GM21390 (cell line): ENCODE measurements around the gene RBM18.

Source experiments
- ATAC-seq: cut with Tn5 transposase; IDR thresholded peaks from one replicate; pipeline ENCODE4 v1.9.1; 2021; ENCODE audit not compliant: unreplicated experiment

The RBM18 gene

DNA sequence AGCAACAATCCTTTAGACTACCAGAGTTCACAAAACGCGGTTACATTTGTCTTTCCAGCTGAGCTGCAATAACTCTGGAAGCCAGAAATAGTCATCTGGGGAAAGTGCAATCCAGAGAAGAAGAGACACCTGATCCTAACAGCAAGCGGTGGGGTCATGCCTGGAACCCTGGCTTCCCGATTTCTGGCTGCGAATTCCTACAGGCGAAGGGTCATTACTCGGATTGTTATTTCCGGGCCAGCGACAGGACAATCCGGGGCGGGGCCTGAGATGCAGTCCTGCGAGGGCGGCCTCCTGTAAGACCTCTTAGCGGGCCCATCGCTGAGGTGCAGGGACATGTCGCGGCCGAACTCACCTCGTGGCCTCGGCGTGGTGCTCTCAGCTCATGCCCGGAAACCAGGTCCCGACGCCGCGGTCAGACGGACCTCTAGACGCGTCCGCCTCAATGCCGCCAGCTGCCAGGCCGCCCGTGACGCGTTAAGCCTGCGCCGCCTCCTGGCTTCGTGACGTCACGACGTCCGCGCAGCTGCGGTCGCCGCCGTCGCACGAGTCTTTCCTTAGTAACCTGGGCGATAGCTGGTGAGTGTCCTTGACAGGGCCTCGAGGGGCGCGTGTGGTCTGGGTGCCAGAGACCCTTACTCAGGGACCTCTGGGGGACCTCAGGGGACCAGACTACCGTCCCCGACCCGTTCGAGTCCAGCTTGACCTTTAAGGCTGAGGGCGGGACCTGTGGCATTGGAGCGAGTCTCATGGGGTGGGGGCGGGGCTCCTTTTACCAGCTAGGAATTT, at the start of gene RBM18, which contains the start of gene MRRF:
Gene RBM18, minus strand, starts transcription at position 481 of the 789 bp plus-strand sequence. CDS start 3,348 bp downstream, outside the sequence.
Gene MRRF, plus strand, starts transcription at position 523 of the 789 bp plus-strand sequence. CDS start 6,010 bp downstream, outside the sequence.
- ATAC-seq: peak; percentile 84

- ATAC-seq: no peak
These were observed 49.5 kb upstream of the RBM18 start for GRCh38 chr9:122314165-122314564.

DNA sequence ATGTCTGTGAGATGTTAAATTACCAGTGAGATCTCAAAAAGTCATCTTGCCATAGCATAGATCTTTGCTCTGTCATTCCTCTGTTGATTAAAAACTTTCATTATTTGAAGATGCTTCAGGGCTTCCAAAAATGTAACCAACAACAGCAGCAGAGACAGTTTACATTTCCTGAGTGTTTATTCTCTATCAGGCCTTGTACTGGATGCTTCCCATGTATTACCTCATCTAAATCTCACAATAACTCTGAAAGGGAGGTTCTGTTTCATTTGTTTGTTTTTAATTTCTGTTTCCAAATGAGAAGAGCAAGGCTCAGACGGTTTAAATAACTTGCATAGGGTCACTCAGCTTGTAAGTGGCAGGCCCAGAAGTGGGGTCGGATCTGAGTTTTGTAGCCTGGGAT, 45.2 kb upstream of the RBM18 start:
- no peak for ATAC-seq

DNA sequence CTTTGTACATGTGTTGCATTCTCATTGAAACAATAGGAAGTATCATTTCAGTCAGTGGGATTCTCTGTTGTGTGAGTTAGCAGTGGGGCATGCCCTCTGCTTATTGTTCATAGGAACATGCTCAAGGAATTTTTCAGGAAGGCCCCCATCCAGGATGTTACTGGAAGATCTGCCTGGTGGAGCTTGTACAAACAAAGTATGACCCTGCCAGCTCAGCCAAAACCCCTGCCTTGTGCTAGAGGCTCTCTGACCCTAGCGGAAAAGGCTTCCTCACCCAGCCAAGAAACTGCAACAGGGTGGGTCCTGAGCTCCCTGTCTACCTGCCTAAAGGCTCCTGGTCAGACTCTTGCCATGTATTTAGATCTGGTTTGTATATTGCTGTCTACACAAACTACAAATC, 43.3 kb upstream of the RBM18 start:
- no peak for ATAC-seq

GRCh38 chr9:122307061-122307460, 42.4 kb upstream of the RBM18 start:
- no peak for ATAC-seq

GRCh38 chr9:122302237-122303093, 37.8 kb upstream of the RBM18 start:
- no peak for ATAC-seq

GRCh38 chr9:122297512-122297911, 32.9 kb upstream of the RBM18 start:
- ATAC-seq: no peak

DNA sequence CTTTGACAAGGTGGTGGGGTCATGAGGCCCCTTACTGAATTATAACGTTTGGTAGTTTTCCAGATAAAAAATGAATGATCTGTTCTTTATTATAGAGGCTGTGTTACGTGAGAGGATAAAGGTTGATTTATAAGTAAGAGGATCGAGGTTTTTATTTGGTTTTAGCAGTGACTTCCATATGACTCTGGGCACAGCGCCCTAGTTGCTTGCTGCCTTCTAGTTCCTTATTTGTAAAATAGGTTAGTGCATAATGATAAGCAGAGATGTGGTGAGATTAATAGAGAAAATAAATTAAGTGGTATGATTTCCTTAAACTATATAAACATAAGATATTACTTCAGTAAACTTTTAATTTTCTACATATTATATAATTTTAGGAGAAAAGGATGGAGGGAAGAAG, 29.9 kb upstream of the RBM18 start:
- ATAC-seq: no peak

GRCh38 chr9:122291458-122291857, 26.8 kb upstream of the RBM18 start:
- ATAC-seq: no peak

- ATAC-seq: no peak
These were observed 22.6 kb upstream of the RBM18 start for GRCh38 chr9:122287214-122287720.

DNA sequence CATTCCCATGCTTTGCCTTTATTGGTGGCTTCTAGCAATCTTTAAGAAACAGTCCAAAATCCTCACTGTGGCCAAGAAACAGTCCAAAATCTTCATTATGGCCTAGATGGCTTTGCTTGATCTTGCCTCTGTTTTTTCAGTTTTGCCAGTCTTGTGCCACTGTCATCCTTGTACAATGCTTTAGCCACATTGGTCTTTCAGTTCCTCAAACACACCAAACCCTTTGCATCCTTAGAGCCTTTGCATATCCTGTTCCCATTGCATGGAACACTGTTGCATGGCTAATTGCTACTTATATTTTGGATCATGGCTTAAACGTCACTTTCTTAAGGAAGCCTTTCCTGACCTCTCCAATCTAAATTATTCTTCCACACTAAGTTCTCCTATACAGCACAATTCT, 22.1 kb upstream of the RBM18 start:
- no peak for ATAC-seq

- no peak for ATAC-seq
These were observed 16.7 kb upstream of the RBM18 start for GRCh38 chr9:122281368-122281767.

- ATAC-seq: no peak
These were observed 12.8 kb upstream of the RBM18 start for GRCh38 chr9:122277285-122277897.

DNA sequence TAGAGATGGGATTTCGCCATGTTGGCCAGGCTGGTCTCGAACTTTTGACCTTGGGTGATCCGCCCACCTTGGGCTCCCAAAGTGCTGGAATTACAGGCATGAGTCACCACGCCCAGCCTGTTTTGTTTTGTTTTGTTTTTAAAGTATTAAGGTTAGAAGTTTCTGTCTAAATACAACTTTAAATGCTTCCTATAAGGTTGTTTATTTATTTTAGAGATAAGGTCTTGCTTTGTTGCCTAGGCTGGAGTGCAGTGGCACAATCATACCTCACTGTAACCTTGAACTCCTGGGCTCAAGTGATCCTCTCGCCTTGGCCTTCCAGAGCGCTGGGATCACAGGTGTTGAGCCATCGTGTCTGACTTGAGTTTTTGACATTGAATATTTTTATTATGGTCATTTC, 11.5 kb upstream of the RBM18 start:
- ATAC-seq: no peak

DNA sequence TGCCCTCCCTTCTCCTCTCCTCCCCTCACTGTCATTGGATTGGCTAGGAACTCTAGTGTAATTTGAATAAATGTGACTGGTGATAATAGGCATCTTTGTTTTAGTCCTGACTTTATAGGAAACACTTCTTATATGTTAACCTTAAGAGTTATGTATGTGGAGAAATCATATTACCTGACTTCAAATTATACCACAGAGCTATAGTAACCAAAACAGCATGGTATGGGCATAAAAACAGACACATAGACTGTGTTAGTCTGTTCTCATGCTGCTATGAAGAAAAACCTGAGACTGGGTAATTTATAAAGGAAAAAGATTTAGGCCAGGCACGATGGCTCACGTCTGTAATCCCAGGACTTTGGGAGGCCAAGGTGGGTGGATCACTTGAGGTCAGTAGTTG, 9.4 kb upstream of the RBM18 start:
- ATAC-seq: no peak

- ATAC-seq: no peak
These were observed 3.6 kb upstream of the RBM18 start for GRCh38 chr9:122268041-122268814.

GRCh38 chr9:122265149-122265915, 692 bp upstream of the RBM18 start:
- peak; percentile 40 for ATAC-seq

DNA sequence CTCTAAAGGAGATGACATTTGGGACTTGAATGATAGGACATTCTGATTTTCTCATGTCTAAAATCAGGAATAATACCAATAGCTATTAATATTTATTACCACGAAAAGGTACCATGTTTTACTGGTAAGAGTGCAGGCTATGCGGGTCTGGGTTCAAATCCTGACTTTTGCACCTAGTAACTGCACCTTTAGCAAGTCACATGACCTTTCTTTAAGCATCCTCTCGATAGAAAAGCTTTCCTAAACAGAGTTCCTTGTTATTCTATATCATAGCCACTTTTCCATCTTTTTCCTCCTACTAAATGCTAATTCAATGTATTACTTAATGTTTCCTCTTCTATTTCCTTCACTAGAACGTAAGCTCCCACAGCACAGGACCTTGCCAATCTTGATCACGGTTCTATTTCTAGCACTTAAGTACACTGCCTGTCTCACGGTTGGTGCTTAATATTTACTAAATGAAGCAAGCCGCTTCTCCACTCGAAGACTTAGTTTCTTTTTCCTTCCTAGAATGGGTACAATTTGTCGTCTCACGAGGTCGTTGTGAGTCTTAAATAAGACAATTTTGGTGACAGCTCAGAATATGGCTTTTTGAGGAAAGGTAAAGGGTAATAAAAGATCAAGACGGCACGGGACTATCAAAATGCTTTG, 816 bp downstream of the RBM18 start:
- ATAC-seq: no peak

DNA sequence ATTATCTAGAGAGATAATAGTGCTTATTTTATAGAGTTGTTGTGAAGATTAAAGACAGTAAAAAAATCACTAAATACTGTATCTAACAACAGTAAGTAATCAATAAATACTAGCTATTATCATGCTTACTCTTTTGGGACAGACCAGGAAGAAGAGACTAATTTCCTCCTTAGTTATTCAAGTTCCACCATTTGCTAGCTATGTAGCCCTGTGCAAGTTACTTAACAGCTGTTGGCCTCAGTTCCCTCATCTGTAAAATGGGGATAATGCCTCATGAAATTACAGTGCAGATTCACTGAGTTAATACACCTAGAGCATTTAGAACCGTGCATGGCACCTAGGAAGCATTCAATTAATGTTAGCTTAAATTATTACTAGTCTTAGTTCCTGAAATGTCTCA, 2.6 kb downstream of the RBM18 start:
- ATAC-seq: no peak
